Stromal cell of bone marrow (primary cell): Measurements from ENCODE around the gene TIGD1.

ENCODE experiments used
- DNase-seq: peaks from one replicate; pipeline ENCODE4 v3.0.0-alpha.2; 2012; ENCODE audit warnings: low read depth

TIGD1 gene

DNA sequence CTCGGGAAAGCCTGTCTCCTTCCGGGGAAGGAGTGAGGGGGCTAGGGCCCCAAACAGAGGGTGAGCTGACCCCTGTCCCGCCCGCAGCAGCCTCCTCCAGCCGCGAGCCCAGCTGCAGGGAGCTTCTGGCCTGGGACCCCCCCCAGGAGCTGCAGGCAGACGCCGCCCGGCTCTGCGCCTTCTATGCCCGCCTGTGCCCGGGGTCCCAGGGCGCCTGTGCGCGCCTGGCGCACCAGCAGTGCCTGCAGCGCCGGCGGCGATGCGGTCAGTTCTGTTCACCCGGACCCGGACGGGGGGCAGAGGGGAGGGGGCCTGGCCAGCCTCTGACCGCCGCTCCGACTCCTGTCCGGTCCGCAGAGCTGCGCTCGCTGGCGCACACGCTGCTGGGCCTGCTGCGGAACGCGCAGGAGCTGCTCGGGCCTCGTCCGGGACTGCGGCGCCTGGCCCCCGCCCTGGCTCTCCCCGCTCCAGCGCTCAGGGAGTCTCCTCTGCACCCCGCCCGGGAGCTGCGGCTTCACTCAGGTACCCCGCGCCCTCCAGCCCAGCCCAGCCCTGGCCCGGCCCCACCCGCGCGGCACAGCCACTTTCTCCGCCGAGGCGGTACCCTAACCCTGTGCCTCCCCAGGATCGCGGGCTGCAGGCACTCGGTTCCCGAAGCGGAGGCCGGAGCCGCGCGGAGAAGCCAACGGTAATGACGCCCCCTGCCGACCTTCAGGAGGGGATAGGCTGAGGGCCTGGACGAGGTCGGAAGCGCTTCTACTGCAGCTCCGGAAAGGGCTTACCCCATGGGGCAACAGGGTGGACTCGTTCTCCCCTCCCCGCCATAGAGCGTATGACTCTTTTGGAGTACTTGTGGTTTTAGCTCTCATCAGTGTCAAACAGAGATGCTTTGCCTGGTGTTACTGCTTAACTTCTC, 26.4 kb downstream of the TIGD1 start:
- peak; percentile 3 for DNase-seq

DNA sequence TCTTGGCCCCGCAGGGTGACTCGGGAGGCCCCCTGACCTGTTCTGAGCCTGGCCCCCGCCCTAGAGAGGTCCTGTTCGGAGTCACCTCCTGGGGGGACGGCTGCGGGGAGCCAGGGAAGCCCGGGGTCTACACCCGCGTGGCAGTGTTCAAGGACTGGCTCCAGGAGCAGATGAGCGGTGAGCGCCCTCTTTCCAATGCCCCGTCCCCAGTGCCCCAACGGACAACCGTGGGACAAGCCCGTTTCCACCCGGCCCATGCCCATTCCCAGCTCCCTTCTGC, 27.0 kb downstream of the TIGD1 start:
- no peak for DNase-seq

DNA sequence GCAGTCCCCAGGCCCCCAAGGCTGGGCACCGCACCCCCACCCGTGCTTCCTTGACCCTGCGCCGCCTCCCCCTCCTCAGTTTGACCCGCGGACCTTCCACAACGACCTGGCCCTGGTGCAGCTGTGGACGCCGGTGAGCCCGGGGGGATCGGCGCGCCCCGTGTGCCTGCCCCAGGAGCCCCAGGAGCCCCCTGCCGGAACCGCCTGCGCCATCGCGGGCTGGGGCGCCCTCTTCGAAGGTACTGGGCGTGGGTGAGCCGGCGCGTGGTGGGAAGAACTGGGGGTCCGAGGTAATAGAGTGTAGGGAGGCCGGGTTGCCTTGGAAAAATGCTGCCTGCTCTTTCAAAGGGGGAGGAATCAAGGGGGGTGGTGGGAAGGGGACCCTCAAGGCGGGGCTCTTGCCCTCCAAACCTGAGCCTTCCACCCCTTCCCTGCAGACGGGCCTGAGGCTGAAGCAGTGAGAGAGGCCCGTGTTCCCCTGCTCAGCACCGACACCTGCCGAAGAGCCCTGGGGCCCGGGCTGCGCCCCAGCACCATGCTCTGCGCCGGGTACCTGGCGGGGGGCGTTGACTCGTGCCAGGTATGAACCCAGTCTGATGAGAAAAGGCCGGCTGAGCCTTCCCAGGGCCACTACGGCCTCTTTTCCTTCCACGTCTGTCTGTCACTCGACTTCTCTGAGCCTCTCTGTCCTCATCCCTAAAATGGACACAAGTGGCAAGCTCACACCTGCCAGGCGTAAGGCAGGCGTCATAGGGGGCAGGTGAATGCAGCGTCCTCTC, 27.5 kb downstream of the TIGD1 start:
- no peak for DNase-seq

- DNase-seq, result peak; percentile 5
Measured at GRCh38 chr2:232521959-232522622, 28.3 kb downstream of the TIGD1 start.

DNA sequence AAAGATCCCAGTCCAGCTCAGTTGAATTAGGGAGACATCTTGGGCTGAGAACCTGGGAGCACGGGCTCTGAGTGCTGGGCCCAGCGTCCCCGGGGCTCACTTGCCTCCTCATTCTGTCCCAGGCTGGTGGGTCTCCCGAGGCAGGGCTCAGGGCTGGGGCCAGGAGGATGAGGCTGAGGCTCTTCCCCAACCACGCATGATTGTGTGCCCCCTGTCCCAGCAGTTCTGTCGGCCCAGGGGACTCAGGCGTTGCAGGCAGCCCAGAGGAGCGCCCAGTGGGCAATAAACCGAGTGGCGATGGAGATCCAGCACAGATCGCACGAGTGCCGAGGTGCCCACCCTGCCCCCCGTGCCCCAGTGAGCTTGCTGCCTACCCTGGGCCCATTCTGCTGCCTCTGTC, 29.3 kb downstream of the TIGD1 start:
- DNase-seq, result no peak

DNA sequence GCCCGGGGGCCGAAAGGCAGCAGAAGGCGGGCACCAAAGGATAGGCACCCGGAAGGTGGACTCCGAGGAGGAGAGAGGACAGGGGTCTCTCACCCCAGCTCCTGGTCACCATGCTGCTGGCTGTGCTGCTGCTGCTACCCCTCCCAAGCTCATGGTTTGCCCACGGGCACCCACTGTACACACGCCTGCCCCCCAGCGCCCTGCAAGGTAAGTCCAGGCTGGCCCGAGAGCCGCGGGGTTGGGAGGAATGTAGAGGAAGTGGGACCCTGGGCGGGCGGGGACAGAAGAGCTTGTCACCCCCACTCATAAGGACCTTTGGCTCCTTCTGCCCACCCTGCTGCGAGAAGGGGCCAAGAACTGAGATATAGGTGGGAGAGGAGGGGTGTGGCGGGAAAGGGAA, 29.9 kb downstream of the TIGD1 start:
- no peak for DNase-seq

DNA sequence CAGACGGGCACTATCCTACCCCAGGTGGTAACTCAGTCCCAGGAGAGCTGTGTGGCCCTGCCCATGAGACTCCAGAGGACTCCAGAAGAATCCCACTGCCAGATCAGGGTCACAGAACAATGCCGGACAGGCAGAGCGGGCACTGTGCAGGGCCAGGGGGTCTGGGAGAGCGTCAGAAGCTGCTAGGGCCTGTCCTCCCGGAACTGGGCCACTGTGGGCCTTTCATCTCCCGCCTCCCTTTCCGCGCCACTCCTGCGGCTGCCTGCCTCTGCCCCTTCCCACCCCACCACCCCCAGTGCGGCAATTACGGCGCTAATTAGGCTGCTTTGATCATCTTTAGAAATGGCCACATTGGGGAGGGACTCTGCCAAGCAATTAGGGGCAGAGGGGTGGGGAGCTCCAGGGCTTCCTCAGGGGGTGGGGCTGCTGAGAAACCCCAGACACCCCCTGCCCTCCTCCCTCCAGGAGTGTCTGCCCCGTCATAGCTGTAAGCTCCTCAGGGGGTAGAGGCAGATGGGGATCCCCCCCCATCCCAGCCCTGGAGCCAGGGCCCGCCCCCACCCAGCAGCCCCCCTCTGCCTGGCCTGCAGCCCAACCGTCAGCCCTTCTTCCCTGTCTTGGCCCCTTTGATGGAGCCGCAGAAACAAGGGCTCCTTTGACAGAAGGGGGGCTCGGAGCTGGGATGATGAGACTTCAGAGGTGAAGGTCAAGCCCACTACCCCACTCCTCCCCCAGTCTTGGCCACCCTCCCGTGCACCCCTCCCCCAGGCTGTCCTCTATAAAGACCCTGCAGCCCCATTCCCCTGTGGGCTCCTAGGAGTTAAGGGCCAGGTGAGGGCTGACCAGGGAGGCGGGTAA, 30.5 kb downstream of the TIGD1 start, which contains the start of gene PRSS56:
TSS of gene PRSS56 (plus strand) at position 808 of the 858 bp plus-strand sequence. CDS start 211 bp downstream, outside the sequence.
- no peak for DNase-seq

DNA sequence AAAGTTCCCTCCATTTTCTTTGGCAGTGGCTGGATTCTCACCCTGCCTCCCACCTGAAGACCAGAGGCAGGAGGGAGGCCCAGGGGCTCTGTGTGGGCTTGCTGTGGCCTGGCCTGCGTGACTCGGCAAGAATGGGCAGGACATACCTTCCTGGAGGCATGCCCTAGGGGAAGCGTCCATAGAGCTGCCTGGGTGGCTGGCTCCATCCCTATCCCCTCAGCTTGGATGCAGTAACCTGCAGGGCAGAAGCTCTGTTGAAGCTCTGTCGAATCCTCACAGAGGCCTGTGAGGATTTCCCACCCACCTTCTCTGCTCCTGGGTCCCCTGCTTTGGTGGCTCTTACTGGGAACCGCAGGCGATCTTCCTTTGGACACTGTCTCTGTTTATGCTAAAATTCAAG, 31.5 kb downstream of the TIGD1 start:
- DNase-seq, result no peak

GRCh38 chr2:232516551-232516950, 33.8 kb downstream of the TIGD1 start:
- no peak for DNase-seq

DNA sequence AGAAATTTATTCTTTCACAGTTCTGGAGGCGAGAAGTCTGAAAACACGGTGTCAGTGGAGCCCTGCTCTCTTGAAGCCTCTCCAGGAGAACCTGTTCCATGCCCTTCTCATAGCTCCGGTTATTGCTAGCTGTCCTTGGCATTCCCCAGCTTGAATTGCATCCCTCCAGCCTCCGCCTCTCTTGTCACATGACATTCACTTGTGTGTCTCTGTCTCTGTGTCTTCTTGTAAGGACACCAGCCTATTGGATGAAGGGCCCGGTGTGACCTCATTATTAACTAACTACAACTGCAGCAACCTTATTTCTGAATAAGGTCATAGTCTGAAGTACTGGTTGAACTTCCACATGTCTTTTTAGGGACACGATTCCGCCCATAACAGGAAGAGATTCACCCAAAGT, 34.7 kb downstream of the TIGD1 start:
- DNase-seq, result no peak

DNA sequence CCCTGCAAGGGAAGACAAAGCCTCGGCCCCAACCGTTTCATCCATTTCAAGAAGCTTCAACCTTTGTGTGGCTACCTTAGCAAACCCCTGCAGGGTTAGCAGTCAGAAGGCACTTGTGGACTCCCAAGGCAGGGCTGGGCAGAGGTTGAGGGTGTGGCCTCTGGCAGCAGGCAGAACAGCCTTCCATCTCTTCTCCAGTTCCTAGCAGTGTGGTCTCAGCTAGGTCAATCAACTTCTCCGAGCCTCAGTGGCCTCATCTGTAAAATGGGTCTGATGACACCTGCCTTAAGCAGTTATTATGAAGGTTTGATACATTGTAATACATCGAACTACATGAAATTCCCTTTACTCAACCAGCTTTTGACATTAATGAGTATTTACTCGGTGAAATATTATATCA, 37.0 kb downstream of the TIGD1 start:
- DNase-seq, result no peak

DNA sequence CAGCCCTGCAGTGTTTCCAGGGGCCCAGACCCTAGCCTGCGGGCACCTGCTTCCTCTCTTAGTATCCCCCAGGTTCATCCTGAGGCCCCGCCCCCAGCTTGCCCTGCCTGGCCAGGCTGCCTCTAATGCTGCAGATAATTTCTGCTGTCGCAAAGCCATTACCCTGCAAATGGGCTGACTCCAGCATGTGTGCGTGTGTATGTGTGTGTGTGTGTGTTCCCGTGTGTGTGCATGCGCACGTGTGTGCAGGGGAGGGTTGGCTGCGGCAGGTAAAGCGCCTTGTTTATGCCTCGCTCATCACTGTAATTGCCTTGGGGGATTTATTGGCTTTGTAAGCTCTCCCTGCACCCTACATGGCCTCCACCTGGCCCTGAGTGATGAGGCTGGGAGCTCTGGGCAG, 37.8 kb downstream of the TIGD1 start:
- no peak for DNase-seq

DNA sequence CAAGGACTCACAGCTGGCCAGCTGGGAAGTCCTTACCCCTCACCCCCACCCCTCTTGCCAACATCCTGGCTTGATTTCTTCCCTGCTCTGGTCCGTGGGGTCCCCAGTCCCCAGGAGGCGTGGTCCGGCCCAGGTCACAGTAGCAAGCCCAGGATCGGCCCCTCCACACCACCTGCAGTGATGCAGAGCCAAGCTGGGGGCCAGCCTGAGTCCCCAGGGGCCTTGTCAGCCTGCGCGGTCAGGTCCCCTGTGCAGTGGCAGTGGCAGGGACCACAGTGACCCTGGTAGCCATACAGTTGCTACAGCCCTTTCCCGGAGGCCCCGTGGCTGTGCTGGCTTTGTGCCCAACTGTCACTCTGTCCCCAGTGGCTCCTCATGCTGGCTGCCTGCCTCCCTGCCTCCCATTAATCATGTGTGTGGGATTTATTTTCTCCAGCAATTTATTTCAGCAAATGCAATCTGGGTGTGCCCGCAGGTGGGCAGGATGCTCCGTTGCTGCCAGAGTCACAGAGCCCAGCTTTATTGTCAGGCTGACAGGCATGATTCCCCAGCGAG, 38.9 kb downstream of the TIGD1 start:
- no peak for DNase-seq

GRCh38 chr2:232508251-232508650, 42.1 kb downstream of the TIGD1 start:
- DNase-seq, result no peak

- DNase-seq, result no peak
Measured at GRCh38 chr2:232506709-232507108, 43.6 kb downstream of the TIGD1 start.

GRCh38 chr2:232505856-232506255, 44.5 kb downstream of the TIGD1 start:
- DNase-seq, result no peak

DNA sequence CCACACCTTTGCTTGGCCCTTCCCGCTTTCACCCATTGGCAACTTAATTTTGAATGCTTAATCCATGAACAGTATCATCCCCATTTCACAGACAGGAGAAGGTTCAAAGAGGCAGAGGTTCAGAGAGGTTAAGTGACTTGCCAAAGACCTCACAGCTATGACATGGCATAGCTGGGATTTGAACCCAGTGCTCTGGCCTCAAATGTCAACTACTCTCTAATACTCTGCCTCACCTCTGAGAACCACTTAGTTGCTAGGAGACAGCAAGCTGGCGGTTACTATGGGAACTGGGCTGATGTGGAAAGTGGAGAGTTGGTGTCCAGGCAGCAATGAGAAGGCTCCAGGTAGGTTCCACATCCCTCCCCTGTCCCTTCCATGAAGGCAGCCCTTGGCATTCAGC, 45.9 kb downstream of the TIGD1 start:
- DNase-seq, result no peak

DNA sequence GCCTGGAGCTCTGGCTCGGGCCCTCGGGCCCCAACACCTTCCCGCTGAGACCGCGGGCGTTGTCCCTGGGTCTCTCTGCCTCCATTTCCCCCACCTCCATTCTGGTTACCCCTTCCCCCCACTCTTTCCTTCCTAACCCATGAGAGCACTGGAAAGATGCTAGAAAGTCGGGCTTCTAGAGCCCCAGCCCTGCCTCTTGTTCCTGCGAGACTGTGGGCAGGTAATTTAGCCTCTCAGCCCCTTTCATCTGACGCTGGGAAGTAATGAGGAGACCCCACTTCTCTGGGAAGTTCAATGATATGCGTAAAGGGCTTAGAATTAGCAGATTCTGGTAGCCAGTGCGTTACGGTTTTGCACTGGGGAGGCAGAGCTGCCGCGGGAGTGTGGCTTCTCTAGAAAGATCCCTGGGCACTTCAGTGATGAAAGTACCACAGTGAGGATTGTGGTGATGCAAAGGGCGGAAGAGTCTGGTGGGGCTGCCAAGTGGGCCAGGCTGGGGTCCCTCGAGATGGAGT, 46.5 kb downstream of the TIGD1 start:
- DNase-seq, result no peak

GRCh38 chr2:232502911-232503808, 47.2 kb downstream of the TIGD1 start:
- no peak for DNase-seq

DNA sequence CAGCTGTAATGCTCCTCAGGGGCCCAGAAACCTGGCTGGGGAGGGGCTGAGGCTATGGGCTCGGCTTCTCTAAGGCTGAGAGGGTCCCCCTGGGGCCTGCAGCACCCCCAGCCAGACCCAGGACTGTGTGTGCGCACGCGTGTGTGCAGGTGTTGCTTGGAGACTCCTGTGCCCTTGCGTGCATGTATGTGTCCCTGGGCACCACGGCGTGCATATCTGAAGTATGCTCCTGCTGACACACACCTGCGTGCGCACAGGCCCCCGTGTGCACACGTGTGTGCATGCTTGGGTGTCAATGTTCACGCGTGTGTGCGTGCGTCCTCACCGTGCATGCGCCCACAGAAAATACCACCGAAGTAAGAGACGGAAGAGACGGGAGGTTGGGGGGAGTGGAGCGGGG, 47.8 kb downstream of the TIGD1 start:
- DNase-seq, result no peak
